Loucy (cell line): ENCODE measurements around the gene ATOH8.

Source experiments
- CTCF ChIP-seq: fragments of 200-600 bp; sonication (generic); conservative IDR thresholded peaks from 2 replicates; pipeline ENCODE4 v1.5.1; 2014; ENCODE audit warnings: mild to moderate bottlenecking, antibody characterized with exemption, low read length
- EZH2phosphoT487 ChIP-seq: fragments of 200-600 bp; IDR thresholded peaks from 2 replicates; pipeline ENCODE4 v1.6.1; 2018; ENCODE audit warnings: antibody characterized with exemption, mild to moderate bottlenecking, moderate library complexity, borderline replicate concordance

- no peak for TF ChIP-seq CTCF
- no peak for TF ChIP-seq EZH2phosphoT487
Measured at GRCh38 chr2:85731606-85732005, 22.2 kb upstream of the ATOH8 start.
